ENCODE measurements around the gene DPH2.

The DPH2 gene

GRCh38 chr1:43985984-43986595, 16.3 kb downstream of the DPH2 start:
- no peak for FAIRE-seq

- no peak for FAIRE-seq
Observed at GRCh38 chr1:43986712-43987111, 16.9 kb downstream of the DPH2 start.

- no peak for FAIRE-seq
Observed at GRCh38 chr1:43987159-43987902, 17.5 kb downstream of the DPH2 start.

GRCh38 chr1:43990271-43991199, 20.7 kb downstream of the DPH2 start:
- no peak for FAIRE-seq

GRCh38 chr1:43991200-43991475, 21.3 kb downstream of the DPH2 start:
- FAIRE-seq = no peak

GRCh38 chr1:43991476-43992231, 21.8 kb downstream of the DPH2 start, which contains the start of gene CCDC24:
Gene CCDC24 (plus strand): TSS chr1:43991599. CDS start chr1:43991879, 280 bp downstream.
- no peak for FAIRE-seq

GRCh38 chr1:43992232-43992995, 22.6 kb downstream of the DPH2 start:
- FAIRE-seq = no peak

- no peak for FAIRE-seq
Observed at GRCh38 chr1:43993206-43993914, 23.6 kb downstream of the DPH2 start.

GRCh38 chr1:43994071-43994470, 24.3 kb downstream of the DPH2 start:
- no peak for FAIRE-seq

GRCh38 chr1:43994794-43995790, 25.3 kb downstream of the DPH2 start:
- no peak for FAIRE-seq

- FAIRE-seq = no peak
Observed at GRCh38 chr1:43995984-43996732, 26.3 kb downstream of the DPH2 start.

GRCh38 chr1:43996733-43997115, 26.9 kb downstream of the DPH2 start:
- FAIRE-seq = no peak

- no peak for FAIRE-seq
Observed at GRCh38 chr1:43997295-43997999, 27.6 kb downstream of the DPH2 start.

- FAIRE-seq = no peak
Observed at GRCh38 chr1:43998000-43998378, 28.2 kb downstream of the DPH2 start.

GRCh38 chr1:43999455-43999854, 29.6 kb downstream of the DPH2 start:
- FAIRE-seq = no peak

- no peak for FAIRE-seq
Observed at GRCh38 chr1:44000122-44000665, 30.4 kb downstream of the DPH2 start.

GRCh38 chr1:44002165-44002564, 32.4 kb downstream of the DPH2 start:
- FAIRE-seq = no peak

- no peak for FAIRE-seq
Observed at GRCh38 chr1:44002606-44003157, 32.9 kb downstream of the DPH2 start.
